ENCODE measurements around the gene TAB3.

The TAB3 gene

GRCh38 chrX:30881797-30882196 is 7.3 kb downstream of the TAB3 start:
- H3K9ac ChIP-seq (ENCODE audit: low read length) = no peak overlapping the region
- no peak overlapping the region for H3K4me3 ChIP-seq (ENCODE audit: low read length)
- no peaks in the 10 kb centered on the region for H3K27me3 ChIP-seq (ENCODE audit: control insufficient read depth, insufficient read depth, low read length)
- H3K4me1 ChIP-seq (ENCODE audit: control insufficient read depth, insufficient read depth, low read length) = no peaks in the 10 kb centered on the region
- H3K36me3 ChIP-seq (ENCODE audit: control insufficient read depth, insufficient read depth, low read length) = no peaks in the 10 kb centered on the region
- H3K27ac ChIP-seq (ENCODE audit: low read depth, low read length) = no peak overlapping the region

- Histone ChIP-seq H3K4me1 (ENCODE audit: control insufficient read depth, insufficient read depth, low read length) (no peaks in the 10 kb centered on the region), H3K4me3 (ENCODE audit: low read length) (no peak overlapping the region), H3K36me3 (ENCODE audit: control insufficient read depth, insufficient read depth, low read length) (no peaks in the 10 kb centered on the region), H3K27ac (ENCODE audit: low read depth, low read length) (no peak overlapping the region), H3K27me3 (ENCODE audit: control insufficient read depth, insufficient read depth, low read length) (no peaks in the 10 kb centered on the region), H3K9ac (ENCODE audit: low read length) (no peak overlapping the region)
Observed at GRCh38 chrX:30881390-30881789, 7.7 kb downstream of the TAB3 start.

- no peak overlapping the region for H3K4me3 ChIP-seq (ENCODE audit: low read length)
- no peaks in the 10 kb centered on the region for H3K36me3 ChIP-seq (ENCODE audit: control insufficient read depth, insufficient read depth, low read length)
- H3K27ac ChIP-seq (ENCODE audit: low read depth, low read length) = no peak overlapping the region
- H3K4me1 ChIP-seq (ENCODE audit: control insufficient read depth, insufficient read depth, low read length) = no peaks in the 10 kb centered on the region
- H3K27me3 ChIP-seq (ENCODE audit: control insufficient read depth, insufficient read depth, low read length) = no peaks in the 10 kb centered on the region
- H3K9ac ChIP-seq (ENCODE audit: low read length) = no peak overlapping the region
Observed at GRCh38 chrX:30880058-30880457, 9.0 kb downstream of the TAB3 start.

GRCh38 chrX:30876367-30876766 is 12.7 kb downstream of the TAB3 start:
- H3K4me3 ChIP-seq (ENCODE audit: low read length) = no peak overlapping the region
- no peak overlapping the region for H3K27ac ChIP-seq (ENCODE audit: low read depth, low read length)
- H3K4me1 ChIP-seq (ENCODE audit: control insufficient read depth, insufficient read depth, low read length) = no peaks in the 10 kb centered on the region
- no peak overlapping the region for H3K9ac ChIP-seq (ENCODE audit: low read length)
- no peaks in the 10 kb centered on the region for H3K36me3 ChIP-seq (ENCODE audit: control insufficient read depth, insufficient read depth, low read length)
- H3K27me3 ChIP-seq (ENCODE audit: control insufficient read depth, insufficient read depth, low read length) = no peaks in the 10 kb centered on the region

- no peak overlapping the region for H3K9ac ChIP-seq (ENCODE audit: low read length)
- H3K27me3 ChIP-seq (ENCODE audit: control insufficient read depth, insufficient read depth, low read length) = no peaks in the 10 kb centered on the region
- H3K36me3 ChIP-seq (ENCODE audit: control insufficient read depth, insufficient read depth, low read length) = no peaks in the 10 kb centered on the region
- H3K27ac ChIP-seq (ENCODE audit: low read depth, low read length) = no peak overlapping the region
- no peak overlapping the region for H3K4me3 ChIP-seq (ENCODE audit: low read length)
- H3K4me1 ChIP-seq (ENCODE audit: control insufficient read depth, insufficient read depth, low read length) = no peaks in the 10 kb centered on the region
Observed at GRCh38 chrX:30875957-30876356, 13.1 kb downstream of the TAB3 start.

- H3K27ac ChIP-seq (ENCODE audit: low read depth, low read length) = no peak overlapping the region
- no peaks in the 10 kb centered on the region for H3K4me1 ChIP-seq (ENCODE audit: control insufficient read depth, insufficient read depth, low read length)
- no peak overlapping the region for H3K9ac ChIP-seq (ENCODE audit: low read length)
- no peak overlapping the region for H3K4me3 ChIP-seq (ENCODE audit: low read length)
- no peaks in the 10 kb centered on the region for H3K27me3 ChIP-seq (ENCODE audit: control insufficient read depth, insufficient read depth, low read length)
- no peaks in the 10 kb centered on the region for H3K36me3 ChIP-seq (ENCODE audit: control insufficient read depth, insufficient read depth, low read length)
Observed at GRCh38 chrX:30874851-30875250, 14.2 kb downstream of the TAB3 start.

- no peaks in the 10 kb centered on the region for H3K36me3 ChIP-seq (ENCODE audit: control insufficient read depth, insufficient read depth, low read length)
- H3K27ac ChIP-seq (ENCODE audit: low read depth, low read length) = no peak overlapping the region
- no peaks in the 10 kb centered on the region for H3K27me3 ChIP-seq (ENCODE audit: control insufficient read depth, insufficient read depth, low read length)
- no peak overlapping the region for H3K9ac ChIP-seq (ENCODE audit: low read length)
- H3K4me3 ChIP-seq (ENCODE audit: low read length) = no peak overlapping the region
- no peaks in the 10 kb centered on the region for H3K4me1 ChIP-seq (ENCODE audit: control insufficient read depth, insufficient read depth, low read length)
Observed at GRCh38 chrX:30870572-30870971, 18.5 kb downstream of the TAB3 start.

GRCh38 chrX:30865612-30866011 is 23.4 kb downstream of the TAB3 start:
- no peak overlapping the region for H3K9ac ChIP-seq (ENCODE audit: low read length)
- H3K4me3 ChIP-seq (ENCODE audit: low read length) = no peak overlapping the region
- H3K36me3 ChIP-seq (ENCODE audit: control insufficient read depth, insufficient read depth, low read length) = no peaks in the 10 kb centered on the region
- no peak overlapping the region for H3K27ac ChIP-seq (ENCODE audit: low read depth, low read length)
- H3K4me1 ChIP-seq (ENCODE audit: control insufficient read depth, insufficient read depth, low read length) = no peaks in the 10 kb centered on the region
- H3K27me3 ChIP-seq (ENCODE audit: control insufficient read depth, insufficient read depth, low read length) = no peaks in the 10 kb centered on the region

- Histone ChIP-seq H3K27ac (ENCODE audit: low read depth, low read length) (no peak overlapping the region), H3K27me3 (ENCODE audit: control insufficient read depth, insufficient read depth, low read length) (no peaks in the 10 kb centered on the region), H3K4me3 (ENCODE audit: low read length) (no peak overlapping the region), H3K9ac (ENCODE audit: low read length) (no peak overlapping the region), H3K36me3 (ENCODE audit: control insufficient read depth, insufficient read depth, low read length) (no peaks in the 10 kb centered on the region), H3K4me1 (ENCODE audit: control insufficient read depth, insufficient read depth, low read length) (no peaks in the 10 kb centered on the region)
Observed at GRCh38 chrX:30865015-30865414, 24.0 kb downstream of the TAB3 start.

GRCh38 chrX:30864383-30864785 is 24.7 kb downstream of the TAB3 start:
- Histone ChIP-seq H3K9ac (ENCODE audit: low read length) (no peak overlapping the region), H3K4me3 (ENCODE audit: low read length) (no peak overlapping the region), H3K36me3 (ENCODE audit: control insufficient read depth, insufficient read depth, low read length) (no peaks in the 10 kb centered on the region), H3K27me3 (ENCODE audit: control insufficient read depth, insufficient read depth, low read length) (no peaks in the 10 kb centered on the region), H3K27ac (ENCODE audit: low read depth, low read length) (no peak overlapping the region), H3K4me1 (ENCODE audit: control insufficient read depth, insufficient read depth, low read length) (no peaks in the 10 kb centered on the region)

GRCh38 chrX:30863974-30864373 is 25.1 kb downstream of the TAB3 start:
- Histone ChIP-seq H3K36me3 (ENCODE audit: control insufficient read depth, insufficient read depth, low read length) (no peaks in the 10 kb centered on the region), H3K27me3 (ENCODE audit: control insufficient read depth, insufficient read depth, low read length) (no peaks in the 10 kb centered on the region), H3K27ac (ENCODE audit: low read depth, low read length) (no peak overlapping the region), H3K9ac (ENCODE audit: low read length) (no peak overlapping the region), H3K4me3 (ENCODE audit: low read length) (no peak overlapping the region), H3K4me1 (ENCODE audit: control insufficient read depth, insufficient read depth, low read length) (no peaks in the 10 kb centered on the region)

GRCh38 chrX:30858098-30858497 is 31.0 kb downstream of the TAB3 start:
- H3K36me3 ChIP-seq (ENCODE audit: control insufficient read depth, insufficient read depth, low read length) = peaks cover 7% of the 10 kb centered on the region
- H3K4me1 ChIP-seq (ENCODE audit: control insufficient read depth, insufficient read depth, low read length) = no peaks in the 10 kb centered on the region
- no peak overlapping the region for H3K27ac ChIP-seq (ENCODE audit: low read depth, low read length)
- no peak overlapping the region for H3K9ac ChIP-seq (ENCODE audit: low read length)
- H3K27me3 ChIP-seq (ENCODE audit: control insufficient read depth, insufficient read depth, low read length) = no peaks in the 10 kb centered on the region
- no peak overlapping the region for H3K4me3 ChIP-seq (ENCODE audit: low read length)

GRCh38 chrX:30851449-30851848 is 37.6 kb downstream of the TAB3 start:
- H3K27ac ChIP-seq (ENCODE audit: low read depth, low read length) = no peak overlapping the region
- no peak overlapping the region for H3K9ac ChIP-seq (ENCODE audit: low read length)
- no peaks in the 10 kb centered on the region for H3K4me1 ChIP-seq (ENCODE audit: control insufficient read depth, insufficient read depth, low read length)
- H3K27me3 ChIP-seq (ENCODE audit: control insufficient read depth, insufficient read depth, low read length) = no peaks in the 10 kb centered on the region
- no peak overlapping the region for H3K4me3 ChIP-seq (ENCODE audit: low read length)
- H3K36me3 ChIP-seq (ENCODE audit: control insufficient read depth, insufficient read depth, low read length) = peaks cover 10% of the 10 kb centered on the region
